GF-D8 (cell line): ENCODE measurements around the gene RMND1.
"Not testable (repeated sequence)": the region's sequence is repeated elsewhere in the genome, so short reads cannot be mapped to it uniquely, and the experiment has no call there.

ENCODE experiments used
- DNase-seq: peaks from one replicate; lab custom pipeline; 2025; lab: John Stamatoyannopoulos, UW

RMND1 gene

GRCh38 chr6:151451950-151452749, at the start of gene RMND1:
TSS of gene RMND1 (minus strand) at chr6:151452126. CDS start at chr6:151445811, 6,315 bp downstream.
- peak; percentile 100 for DNase-seq

GRCh38 chr6:151499551-151499950, 47.6 kb upstream of the RMND1 start:
- peak; percentile 21 for DNase-seq

- DNase-seq = peak; percentile 84
Observed at GRCh38 chr6:151498327-151498726, 46.4 kb upstream of the RMND1 start.

- DNase-seq = peak; percentile 84
Observed at GRCh38 chr6:151497905-151498304, 46.0 kb upstream of the RMND1 start.

- no peak for DNase-seq
Observed at GRCh38 chr6:151495380-151495779, 43.5 kb upstream of the RMND1 start.

- DNase-seq = no peak
Observed at GRCh38 chr6:151494936-151495320, 43.0 kb upstream of the RMND1 start.

- DNase-seq = no peak
Observed at GRCh38 chr6:151494235-151494935, 42.5 kb upstream of the RMND1 start.

- DNase-seq = peak; percentile 33
Observed at GRCh38 chr6:151493804-151494234, 41.9 kb upstream of the RMND1 start, which contains the start of gene CCDC170. TSS of gene CCDC170 (plus strand) at chr6:151494017. CDS start at chr6:151494129, 112 bp downstream.

GRCh38 chr6:151493161-151493803, 41.4 kb upstream of the RMND1 start:
- peak; percentile 33 for DNase-seq

- no peak for DNase-seq
Observed at GRCh38 chr6:151490996-151491395, 39.1 kb upstream of the RMND1 start.

GRCh38 chr6:151488226-151488625, 36.3 kb upstream of the RMND1 start:
- no peak for DNase-seq

GRCh38 chr6:151483994-151484393, 32.1 kb upstream of the RMND1 start:
- no peak for DNase-seq

GRCh38 chr6:151482290-151482689, 30.4 kb upstream of the RMND1 start:
- DNase-seq = peak; percentile 22

GRCh38 chr6:151481786-151482185, 29.9 kb upstream of the RMND1 start:
- DNase-seq = peak; percentile 89

- no peak for DNase-seq
Observed at GRCh38 chr6:151478670-151479069, 26.7 kb upstream of the RMND1 start.

- DNase-seq = no peak
Observed at GRCh38 chr6:151477726-151478125, 25.8 kb upstream of the RMND1 start.

- no peak for DNase-seq
Observed at GRCh38 chr6:151475653-151476523, 24.0 kb upstream of the RMND1 start.

GRCh38 chr6:151464702-151465101, 12.8 kb upstream of the RMND1 start:
- DNase-seq = no peak

- DNase-seq = no peak
Observed at GRCh38 chr6:151461673-151462072, 9.7 kb upstream of the RMND1 start.

GRCh38 chr6:151455751-151456398, 3.9 kb upstream of the RMND1 start:
- not testable (repeated sequence) for DNase-seq
